Activated CD8-positive, alpha-beta memory T cell treated with anti-CD3 and anti-CD28 coated beads for 1 hour (primary cell): ENCODE measurements around the gene WWP2.
A peak's percentile ranks its signal among the peaks of the same experiment; 100 is the strongest.
"Not testable (repeated sequence)": the region's sequence is repeated elsewhere in the genome, so short reads cannot be mapped to it uniquely, and the experiment has no call there.

Source experiments
- DNase-seq, 2 donors: peaks; one replicate each; pipeline ENCODE4 v3.0.0-alpha.2; 2020; ENCODE audit warnings: low read depth in 1 of 2; ENCODE audit errors: extremely low read depth in 1 of 2

WWP2 gene

GRCh38 chr16:69761983-69762813 lies at the start of gene WWP2:
TSS of gene WWP2 (plus strand) at chr16:69762332. CDS start at chr16:69787011, 24,679 bp downstream.
- peak; percentile 23 to 62 for DNase-seq

GRCh38 chr16:69712914-69713581 lies 49.1 kb upstream of the WWP2 start:
- DNase-seq: no peak

GRCh38 chr16:69717066-69717465 lies 45.1 kb upstream of the WWP2 start:
- DNase-seq: no peak

GRCh38 chr16:69718111-69718764 lies 43.9 kb upstream of the WWP2 start:
- DNase-seq: no peak

GRCh38 chr16:69720822-69721430 lies 41.2 kb upstream of the WWP2 start:
- DNase-seq: no peak

GRCh38 chr16:69721441-69721957 lies 40.6 kb upstream of the WWP2 start:
- no peak for DNase-seq

- no peak for DNase-seq
Observed at GRCh38 chr16:69724414-69724873, 37.7 kb upstream of the WWP2 start.

- DNase-seq: no peak
Observed at GRCh38 chr16:69724981-69725479, 37.1 kb upstream of the WWP2 start.

GRCh38 chr16:69725480-69726312 lies 36.4 kb upstream of the WWP2 start:
- DNase-seq: no peak

GRCh38 chr16:69726313-69727060 lies 35.6 kb upstream of the WWP2 start, which contains the start of gene NQO1:
TSS of gene NQO1 (minus strand) at chr16:69726560. CDS start at chr16:69726439, 121 bp downstream.
- peak; percentile 52 to 78 for DNase-seq

GRCh38 chr16:69727916-69728270 lies 34.2 kb upstream of the WWP2 start:
- DNase-seq: no peak

GRCh38 chr16:69729030-69729429 lies 33.1 kb upstream of the WWP2 start:
- DNase-seq: not testable (repeated sequence)

- DNase-seq: not testable (repeated sequence)
Observed at GRCh38 chr16:69731280-69731679, 30.9 kb upstream of the WWP2 start.

- no peak for DNase-seq
Observed at GRCh38 chr16:69732101-69732500, 30.0 kb upstream of the WWP2 start.

- no peak for DNase-seq
Observed at GRCh38 chr16:69741519-69741918, 20.6 kb upstream of the WWP2 start.

GRCh38 chr16:69741951-69742904 lies 19.9 kb upstream of the WWP2 start:
- no peak for DNase-seq

GRCh38 chr16:69744363-69745231 lies 17.5 kb upstream of the WWP2 start:
- no peak for DNase-seq
